ENCODE data around the gene ZNF80.
A peak's percentile ranks its signal among the peaks of the same experiment; 100 is the strongest.

Gene ZNF80

DNA sequence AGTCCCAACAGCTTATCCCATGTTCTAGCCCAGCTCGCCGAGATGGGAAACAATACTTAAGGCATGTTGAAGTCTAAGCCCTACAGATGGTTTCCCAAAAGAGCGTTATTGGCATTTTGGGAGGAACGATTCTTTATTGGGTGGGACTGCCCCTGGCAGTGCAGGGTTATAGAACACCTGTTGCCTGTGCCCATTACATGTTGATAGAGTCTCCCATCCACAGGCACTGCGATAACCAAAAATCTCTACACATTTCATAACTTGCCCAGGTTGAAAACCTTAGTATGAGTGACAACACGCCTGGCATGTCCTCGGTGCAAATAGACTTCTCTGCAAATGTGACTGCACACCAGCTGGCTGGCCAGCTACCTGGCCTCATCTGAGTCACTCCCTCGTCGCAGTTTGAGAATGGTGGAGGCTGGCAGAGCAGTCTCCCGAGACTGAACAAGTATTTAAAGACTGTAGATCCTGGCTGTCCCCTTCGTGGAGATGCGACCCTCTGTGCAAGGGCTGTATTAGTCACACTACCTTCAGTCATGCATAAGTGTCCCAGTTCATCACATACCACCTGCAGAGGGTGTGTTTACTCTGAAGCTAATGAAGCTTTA is 18.7 kb downstream of the ZNF80 start:
- DNase-seq, result no peak

DNA sequence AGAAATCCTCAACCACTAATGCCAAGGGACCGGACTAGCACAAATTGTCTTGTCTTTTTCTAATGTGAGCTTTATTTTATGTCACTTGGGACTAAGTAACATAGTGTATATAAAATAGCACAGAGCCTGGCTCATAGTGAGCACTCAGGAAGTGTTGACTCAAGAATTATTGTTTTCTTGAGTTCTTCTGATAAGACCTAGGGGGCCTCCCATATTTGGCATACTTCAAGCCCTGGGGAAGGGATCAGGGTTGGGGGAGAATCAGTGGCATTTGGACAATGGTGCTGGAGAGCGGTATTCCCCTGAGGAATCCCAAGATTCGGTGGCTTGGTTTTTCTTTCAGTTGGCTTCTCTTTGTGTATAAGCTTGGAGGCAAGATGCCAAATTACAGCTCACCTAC is 19.4 kb downstream of the ZNF80 start:
- no peak for DNase-seq

DNA sequence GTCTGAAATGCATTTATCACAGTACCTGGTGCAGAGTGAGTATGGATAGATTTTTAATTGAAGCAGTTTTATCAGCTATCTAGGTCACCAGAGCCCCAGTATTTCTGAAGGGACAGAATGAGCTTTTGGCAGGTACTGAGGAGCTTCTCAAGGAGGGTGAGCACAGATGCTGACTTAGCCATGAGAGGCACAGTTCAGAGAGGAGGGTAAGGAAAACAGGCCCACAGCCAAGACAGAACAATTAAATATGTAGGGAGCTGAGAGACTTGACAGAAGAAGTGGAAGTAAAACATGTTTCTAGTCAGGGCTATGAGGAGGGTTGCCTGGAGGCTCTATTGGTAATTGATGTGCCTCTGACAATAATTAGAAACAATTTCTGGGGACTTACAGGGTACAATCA is 20.1 kb downstream of the ZNF80 start:
- DNase-seq, result no peak

DNA sequence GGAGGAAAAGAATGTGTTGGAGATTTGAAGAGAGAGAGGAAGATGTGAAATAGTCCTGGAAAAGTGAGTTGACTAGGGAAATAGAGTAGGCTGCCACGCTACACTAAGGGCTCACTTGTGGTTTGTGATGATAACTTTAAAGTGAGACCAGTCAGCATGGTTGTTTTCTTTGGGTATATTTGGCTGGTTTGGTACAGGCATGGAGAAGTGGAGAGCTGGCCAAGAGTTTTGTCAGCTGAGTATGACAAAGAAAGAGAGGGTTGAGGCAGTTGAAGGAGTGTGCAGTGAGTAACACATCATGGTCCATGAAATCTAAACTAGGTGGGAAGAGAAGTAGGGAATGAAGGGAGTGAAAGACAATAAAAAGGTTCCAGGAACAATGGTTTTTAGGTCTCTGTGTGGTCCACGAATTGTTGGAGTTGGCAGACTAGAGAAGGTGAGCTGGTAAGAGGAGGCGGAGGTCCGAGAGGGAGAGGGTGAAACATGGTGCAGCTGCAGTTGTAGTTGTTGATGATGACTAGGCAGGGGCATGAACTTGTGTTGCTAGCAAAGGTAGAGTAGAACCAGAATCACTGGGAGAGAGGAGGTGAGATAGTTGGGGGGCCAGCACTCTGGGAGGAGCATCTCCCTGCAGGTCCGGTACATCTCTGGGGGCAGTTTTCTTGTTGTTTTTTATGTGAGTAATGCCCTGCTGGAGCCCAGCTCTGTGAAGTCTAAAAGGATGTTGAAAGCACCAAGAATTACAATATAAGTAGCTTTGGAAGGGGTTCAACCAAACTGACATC is 21.0 kb downstream of the ZNF80 start:
- DNase-seq, result no peak

- no peak for DNase-seq
Measured at GRCh38 chr3:114214542-114215341, 22.6 kb downstream of the ZNF80 start.

- peak; percentile 65 for DNase-seq
Measured at GRCh38 chr3:114213627-114214541, 23.5 kb downstream of the ZNF80 start.

DNA sequence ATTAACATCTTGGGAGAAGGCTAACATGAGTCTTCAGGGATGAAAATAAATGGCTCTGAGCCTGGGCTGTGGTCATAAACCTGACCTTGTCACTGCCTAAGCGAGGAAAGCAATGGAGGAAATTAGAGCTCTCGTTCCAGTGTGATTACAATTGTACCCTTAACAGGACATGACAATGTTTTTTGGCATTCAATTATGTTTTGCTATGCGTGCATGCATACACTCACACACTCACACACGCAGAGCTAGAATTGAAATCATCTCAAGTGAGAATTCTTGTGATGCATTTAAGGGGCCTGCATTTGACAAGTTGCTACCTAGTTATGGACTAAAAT is 24.1 kb downstream of the ZNF80 start:
- DNase-seq, result no peak

DNA sequence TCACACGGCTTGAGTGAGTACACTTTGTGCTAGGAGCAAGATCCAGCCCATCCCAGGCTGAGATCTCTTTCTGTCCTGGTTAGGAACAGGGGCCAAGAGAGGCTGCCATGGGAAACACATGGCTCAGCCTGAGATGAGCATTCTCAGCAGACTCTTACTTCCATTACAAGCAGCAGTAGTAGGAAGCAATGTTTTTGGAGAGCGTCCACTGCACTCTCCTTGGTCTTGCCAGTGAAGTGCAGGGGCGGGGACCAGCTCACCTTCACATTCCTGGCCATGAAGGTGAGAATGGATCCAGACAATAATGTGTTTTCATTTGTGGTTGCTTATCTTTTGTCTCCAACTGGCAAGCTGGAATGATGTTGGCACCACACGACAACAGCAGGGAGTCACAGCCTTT is 24.7 kb downstream of the ZNF80 start:
- DNase-seq, result no peak

DNA sequence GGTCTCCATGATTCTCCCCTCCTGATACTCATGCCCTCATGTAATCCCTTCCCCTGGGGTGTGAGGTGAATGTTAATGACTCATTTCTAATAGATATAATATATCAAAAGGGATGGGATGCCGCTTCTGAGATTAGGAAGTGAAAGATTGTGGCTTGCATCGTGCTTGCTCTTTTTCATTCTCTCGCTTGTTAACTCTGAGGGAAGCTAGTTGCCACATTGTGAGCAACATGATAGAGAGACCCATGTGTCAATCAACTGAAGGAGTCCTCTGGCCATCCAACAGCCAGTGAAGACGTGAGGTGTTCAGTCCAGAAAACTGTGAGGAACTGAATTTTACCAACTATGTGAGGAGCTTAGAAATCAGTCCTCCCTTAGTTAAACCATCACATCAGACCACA is 29.6 kb downstream of the ZNF80 start:
- no peak for DNase-seq

GRCh38 chr3:114206342-114206741 is 31.0 kb downstream of the ZNF80 start:
- no peak for DNase-seq

DNA sequence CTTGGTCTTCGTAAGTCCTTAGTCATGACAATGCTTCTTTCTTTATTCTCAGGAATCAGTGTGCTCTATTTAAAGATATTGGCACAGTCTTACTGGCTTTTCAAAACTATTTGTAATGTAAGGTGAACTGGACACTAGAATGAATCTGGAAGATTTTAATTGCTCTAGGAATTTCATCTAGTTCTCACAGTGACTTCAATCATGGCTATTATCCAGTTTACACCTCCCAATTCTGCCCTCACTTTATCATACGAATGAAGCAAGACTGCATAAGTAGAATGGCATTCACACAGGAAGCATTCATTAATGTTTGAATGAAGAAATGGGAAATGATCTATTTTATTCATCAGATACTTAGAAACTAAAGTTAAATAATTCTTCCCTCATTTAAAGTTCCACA is 31.8 kb downstream of the ZNF80 start:
- no peak for DNase-seq

DNA sequence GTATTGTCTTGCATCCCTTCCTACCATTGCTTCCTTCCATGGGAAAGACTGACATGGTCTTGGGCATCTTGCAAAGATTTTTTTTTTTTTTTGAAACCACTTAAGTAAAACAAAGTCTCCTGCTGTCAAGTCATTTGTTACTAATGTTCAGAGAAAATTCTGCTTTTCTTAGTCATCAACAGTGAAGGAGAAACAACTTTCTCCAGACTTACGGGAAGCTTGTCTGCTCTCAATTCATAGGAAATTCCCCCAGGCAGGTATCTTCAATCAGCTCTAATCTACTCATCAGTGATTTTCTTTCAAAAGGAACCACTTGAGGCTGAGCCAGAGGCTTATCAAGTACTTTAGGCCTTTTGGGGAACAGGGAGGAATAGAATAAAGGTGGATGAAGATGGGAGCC is 42.6 kb downstream of the ZNF80 start:
- DNase-seq, result no peak

GRCh38 chr3:114192136-114192535 is 45.2 kb downstream of the ZNF80 start:
- no peak for DNase-seq

GRCh38 chr3:114186501-114186900 is 50.9 kb downstream of the ZNF80 start:
- DNase-seq, result no peak

Data from activated T-cell treated with anti-CD3 and anti-CD28 coated beads for 4 hours (primary cell).